HG03039 (cell line): ENCODE results near the gene ACOT8.
"Not testable (repeated sequence)": the region's sequence is repeated elsewhere in the genome, so short reads cannot be mapped to it uniquely, and the experiment has no call there.

Source experiments
- ATAC-seq: cut with Tn5 transposase; IDR thresholded peaks from one replicate; pipeline ENCODE4 v1.9.1; 2021; ENCODE audit warnings: mild to moderate bottlenecking, moderate library complexity; ENCODE audit not compliant: unreplicated experiment

ACOT8 gene

DNA sequence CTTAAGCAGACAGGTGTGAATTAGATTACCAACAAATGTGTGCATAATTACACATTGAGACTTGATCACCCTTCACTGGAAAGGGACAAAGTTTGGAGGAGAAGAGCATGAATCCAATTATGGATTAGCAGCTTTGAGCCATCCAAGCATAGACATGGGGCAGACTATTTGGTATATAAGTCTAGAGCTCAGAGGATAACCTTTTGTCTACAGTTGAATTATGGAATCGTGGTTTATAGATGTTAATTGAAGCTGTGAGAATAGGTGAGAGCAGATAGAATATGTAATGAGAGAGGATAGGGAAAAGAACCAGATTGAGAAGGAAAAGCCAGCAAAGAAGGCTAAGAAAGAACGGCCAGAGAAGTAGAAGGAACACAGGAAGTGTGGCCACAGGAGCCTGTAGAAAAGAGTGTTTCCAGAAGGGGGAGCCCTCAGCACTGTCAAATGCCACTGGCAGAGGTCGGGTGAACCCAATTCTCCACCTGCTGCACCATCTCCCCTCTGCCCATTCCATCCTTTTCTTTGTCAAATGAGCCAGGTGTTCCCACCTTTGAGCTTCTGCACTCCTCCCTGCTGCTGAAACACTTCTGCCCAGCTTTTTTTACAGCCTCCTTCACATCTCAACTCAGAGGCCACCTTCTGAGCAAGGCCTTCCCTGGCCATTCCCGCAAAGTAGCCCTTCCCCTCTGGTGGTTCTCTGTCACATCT is 58.1 kb downstream of the ACOT8 start:
- ATAC-seq, result no peak

DNA sequence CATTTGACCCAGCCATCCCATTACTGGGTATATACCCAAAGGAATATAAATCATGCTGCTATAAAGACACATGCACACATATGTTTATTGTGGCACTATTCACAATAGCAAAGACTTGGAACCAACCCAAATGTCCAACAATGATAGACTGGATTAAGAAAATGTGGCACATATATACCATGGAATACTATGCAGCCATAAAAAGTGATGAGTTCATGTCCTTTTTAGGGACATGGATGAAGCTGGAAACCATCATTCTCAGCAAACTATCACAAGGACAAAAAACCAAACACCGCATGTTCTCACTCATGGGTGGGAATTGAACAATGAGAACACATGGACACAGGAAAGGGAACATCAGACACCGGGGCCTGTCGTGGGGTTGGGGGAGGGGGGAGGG is 59.2 kb downstream of the ACOT8 start:
- not testable (repeated sequence) for ATAC-seq

- ATAC-seq, result not testable (repeated sequence)
These were observed 59.7 kb downstream of the ACOT8 start for GRCh38 chr20:45797510-45797909.

- ATAC-seq, result no peak
These were observed 60.7 kb downstream of the ACOT8 start for GRCh38 chr20:45796337-45797065.

- ATAC-seq, result no peak
These were observed 64.7 kb downstream of the ACOT8 start for GRCh38 chr20:45792317-45793118.
